K562 (cell line): ENCODE measurements around the gene AGAP3.

Source experiments
- ARID4B ChIP-seq: sonication (generic); formaldehyde crosslinking; IDR thresholded peaks from 2 replicates; pipeline ENCODE4 v1.8.0; 2022; ENCODE audit warnings: mild to moderate bottlenecking, missing genetic modification reagents
- CTCF ChIP-seq, 3 experiments: IDR thresholded peaks in 2 of 3; conservative IDR thresholded peaks in 1 of 3; 2 replicates each; pipeline ENCODE4 v1.5.1; 2011 to 2012; ENCODE audit warnings: low read length in 3 of 3, mild to moderate bottlenecking in 3 of 3, control low read depth in 2 of 3, improper control_type of control experiment in 1 of 3, inconsistent platforms in 1 of 3, low read depth in 1 of 3, mixed read lengths in 1 of 3, moderate library complexity in 1 of 3; ENCODE audit not compliant: insufficient read depth in 2 of 3
- KLF6 ChIP-seq: fragments of 250-450 bp; sonication (Bioruptor Pico); IDR thresholded peaks from 2 replicates; pipeline ENCODE4 v1.4.0; 2020; ENCODE audit warnings: mild to moderate bottlenecking, moderate library complexity, borderline replicate concordance
- PHF8 ChIP-seq: fragments of 200-600 bp; sonication (generic); IDR thresholded peaks from 2 replicates; pipeline ENCODE4 v1.6.1; 2012; ENCODE audit warnings: mixed run types, mild to moderate bottlenecking, inconsistent platforms, low read length, moderate library complexity, borderline replicate concordance
- POLR2A ChIP-seq: fragments of 450-650 bp; conservative IDR thresholded peaks from 2 replicates; pipeline ENCODE4 v1.6.1; 2016
- POU5F1 ChIP-seq: fragments of 150-350 bp; IDR thresholded peaks from 2 replicates; pipeline ENCODE4 v1.6.1; 2014; ENCODE audit warnings: borderline replicate concordance, low read length, low read depth, mild to moderate bottlenecking; ENCODE audit not compliant: partially characterized antibody
- TARDBP ChIP-seq: fragments of 450-650 bp; IDR thresholded peaks from 2 replicates; pipeline ENCODE4 v1.6.1; 2016
- TCF7 ChIP-seq: sonication (generic); IDR thresholded peaks from 2 replicates; pipeline ENCODE4 v1.6.1; 2016; ENCODE audit warnings: antibody characterized with exemption, borderline replicate concordance
- USF2 ChIP-seq: sonication (generic); formaldehyde crosslinking; IDR thresholded peaks from 2 replicates; pipeline ENCODE4 v1.5.0; 2020; ENCODE audit warnings: missing genetic modification reagents
- ZNF121 ChIP-seq: sonication (generic); formaldehyde crosslinking; conservative IDR thresholded peaks from 2 replicates; pipeline ENCODE4 v1.8.0; 2022; ENCODE audit warnings: missing genetic modification reagents
- ZNF140 ChIP-seq: fragments of 250-450 bp; sonication (Bioruptor Pico); IDR thresholded peaks from 2 replicates; pipeline ENCODE4 v1.8.0; 2021; ENCODE audit warnings: moderate library complexity, mild to moderate bottlenecking, inconsistent platforms

- TF ChIP-seq ZNF121, result no peak
- no peak for TF ChIP-seq TARDBP
- no peak for TF ChIP-seq USF2
- no peak for TF ChIP-seq PHF8
- TF ChIP-seq POLR2A, result no peak
- no peak for TF ChIP-seq KLF6 (CRISPR knock-in tag)
- no peak for TF ChIP-seq CTCF (IDR thresholded peaks at IDR 0.05 in 2 of 3, conservative IDR thresholded peaks at IDR 0.05 in 1 of 3; ENCODE audit: insufficient read depth in 2 of 3, low read depth in 1 of 3, low read length in 3 of 3)
- TF ChIP-seq TCF7, result no peak
- no peak for TF ChIP-seq ARID4B (CRISPR knock-in tag)
- no peak for TF ChIP-seq POU5F1
- no peak for TF ChIP-seq ZNF140 (CRISPR knock-in tag)
These were observed 43.1 kb downstream of the AGAP3 start for GRCh38 chr7:151129117-151129959.
